Tongue (tissue), 2 donors: Measurements from ENCODE around the gene SIDT2. TPM values are rescaled to one million over a fixed set of nuclear protein-coding genes. Genes with fewer than 3 reads are reported as not detected.

Experiments used
- DNase-seq: peaks from one replicate; pipeline ENCODE4 v3.0.0-alpha.2; 2015
- total RNA-seq: library from RNA; depleted of rRNA; stranded (reverse); fragments of >200 nt; gene quantifications from one replicate; pipeline ENCODE4 v1.2.3, GENCODE V29; 2014

Gene SIDT2
- total RNA-seq, 1 donor from 2014 or later: 24.7 TPM

GRCh38 chr11:117222991-117223740 is 44.6 kb downstream of the SIDT2 start:
- DNase-seq: no peak

GRCh38 chr11:117223741-117224689 is 45.5 kb downstream of the SIDT2 start:
- no peak for DNase-seq

- no peak for DNase-seq
Observed at GRCh38 chr11:117225553-117226170, 47.1 kb downstream of the SIDT2 start.

GRCh38 chr11:117226388-117227385 is 48.1 kb downstream of the SIDT2 start:
- DNase-seq: peak; percentile 94

GRCh38 chr11:117228091-117228490 is 49.5 kb downstream of the SIDT2 start:
- no peak for DNase-seq

- no peak for DNase-seq
Observed at GRCh38 chr11:117229411-117229810, 50.9 kb downstream of the SIDT2 start.

GRCh38 chr11:117229931-117230285 is 51.4 kb downstream of the SIDT2 start:
- DNase-seq: no peak

GRCh38 chr11:117230286-117230961 is 51.9 kb downstream of the SIDT2 start:
- DNase-seq: no peak

- DNase-seq: no peak
Observed at GRCh38 chr11:117230999-117231841, 52.7 kb downstream of the SIDT2 start.

- no peak for DNase-seq
Observed at GRCh38 chr11:117231842-117232091, 53.2 kb downstream of the SIDT2 start, which contains the start of gene PCSK7. Gene PCSK7, minus strand, starts transcription at chr11:117232073. Its CDS starts 2,229 bp downstream, at chr11:117229844.

GRCh38 chr11:117232092-117232878 is 53.7 kb downstream of the SIDT2 start, which contains the start of gene RNF214:
Gene RNF214, plus strand, starts transcription at chr11:117232671. Its CDS starts 1,602 bp downstream, at chr11:117234273.
- peak; percentile 91 for DNase-seq

- no peak for DNase-seq
Observed at GRCh38 chr11:117232911-117233409, 54.4 kb downstream of the SIDT2 start.

GRCh38 chr11:117238221-117238620 is 59.7 kb downstream of the SIDT2 start:
- no peak for DNase-seq

GRCh38 chr11:117239295-117239694 is 60.8 kb downstream of the SIDT2 start:
- DNase-seq: no peak

Other genes with a start within 250 kb of the SIDT2 start
- gene SIK3, start 80.3 kb upstream of the SIDT2 start, total RNA-seq: 32.0 TPM
- gene PAFAH1B2, start 34.5 kb upstream of the SIDT2 start, total RNA-seq: 88.1 TPM
- 119 TPM for gene TAGLN, start 20.6 kb downstream of the SIDT2 start, total RNA-seq
- 42.2 TPM for gene PCSK7, start 53.3 kb downstream of the SIDT2 start, total RNA-seq
- gene RNF214, start 53.9 kb downstream of the SIDT2 start, total RNA-seq: 16.3 TPM
- 4.9 TPM for gene BACE1-AS, start 112.6 kb downstream of the SIDT2 start, total RNA-seq
- gene BACE1, start 137.5 kb downstream of the SIDT2 start, total RNA-seq: 29.1 TPM
- 25.8 TPM for gene CEP164, start 149.1 kb downstream of the SIDT2 start, total RNA-seq